DND-41 (cell line): ENCODE data around the gene NCK1.

Experiments used
- EZH2 ChIP-seq: IDR thresholded peaks from 3 replicates; pipeline ENCODE4 v1.6.1; 2012; ENCODE audit warnings: borderline replicate concordance, low read depth, mild to moderate bottlenecking, moderate library complexity, low read length, inconsistent platforms; ENCODE audit not compliant: severe bottlenecking
- TF ChIP-seq, protein P1 (sequence below): IDR thresholded peaks from 2 replicates; pipeline ENCODE4 v1.5.1; 2012; ENCODE audit warnings: borderline replicate concordance, low read length, moderate library complexity, mild to moderate bottlenecking; ENCODE audit not compliant: poor library complexity, severe bottlenecking; ENCODE audit errors: extremely low read depth

DNA sequence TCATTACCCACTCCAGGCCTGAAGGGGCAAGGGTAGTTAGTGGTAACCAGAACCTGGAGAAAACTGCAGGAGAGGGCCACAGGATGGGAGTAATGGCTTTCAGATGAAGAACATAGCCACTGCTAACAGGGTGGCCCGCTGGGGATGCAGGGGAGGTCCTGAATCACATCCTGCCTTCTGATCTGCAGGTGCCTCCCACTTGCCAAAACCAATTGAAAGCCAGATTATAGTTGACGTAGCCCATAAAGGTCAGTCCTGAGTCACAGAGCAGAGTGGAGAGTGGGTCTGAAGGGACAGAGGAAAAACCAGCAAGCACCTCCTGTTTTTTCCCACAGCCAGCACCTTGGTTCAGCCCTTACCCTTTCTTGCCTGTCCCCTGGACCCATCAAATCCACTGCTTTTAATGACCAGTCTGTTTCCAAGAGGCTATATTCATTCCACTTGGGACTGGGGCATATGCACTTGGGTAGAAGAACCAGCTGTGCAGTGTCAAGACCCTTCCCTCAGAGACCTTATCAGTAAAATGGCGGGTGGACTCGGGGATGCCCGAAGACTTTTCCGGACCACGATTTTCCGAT lies 43.7 kb upstream of the NCK1 start:
- TF ChIP-seq, protein P1, sequence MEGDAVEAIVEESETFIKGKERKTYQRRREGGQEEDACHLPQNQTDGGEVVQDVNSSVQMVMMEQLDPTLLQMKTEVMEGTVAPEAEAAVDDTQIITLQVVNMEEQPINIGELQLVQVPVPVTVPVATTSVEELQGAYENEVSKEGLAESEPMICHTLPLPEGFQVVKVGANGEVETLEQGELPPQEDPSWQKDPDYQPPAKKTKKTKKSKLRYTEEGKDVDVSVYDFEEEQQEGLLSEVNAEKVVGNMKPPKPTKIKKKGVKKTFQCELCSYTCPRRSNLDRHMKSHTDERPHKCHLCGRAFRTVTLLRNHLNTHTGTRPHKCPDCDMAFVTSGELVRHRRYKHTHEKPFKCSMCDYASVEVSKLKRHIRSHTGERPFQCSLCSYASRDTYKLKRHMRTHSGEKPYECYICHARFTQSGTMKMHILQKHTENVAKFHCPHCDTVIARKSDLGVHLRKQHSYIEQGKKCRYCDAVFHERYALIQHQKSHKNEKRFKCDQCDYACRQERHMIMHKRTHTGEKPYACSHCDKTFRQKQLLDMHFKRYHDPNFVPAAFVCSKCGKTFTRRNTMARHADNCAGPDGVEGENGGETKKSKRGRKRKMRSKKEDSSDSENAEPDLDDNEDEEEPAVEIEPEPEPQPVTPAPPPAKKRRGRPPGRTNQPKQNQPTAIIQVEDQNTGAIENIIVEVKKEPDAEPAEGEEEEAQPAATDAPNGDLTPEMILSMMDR, result peak; percentile 45
- TF ChIP-seq EZH2, result no peak
